K562 (cell line): ENCODE data around the gene TMA7B. TPM values are rescaled to one million over a fixed set of nuclear protein-coding genes. Genes with fewer than 3 reads are reported as not detected.

Experiments
- ATAC-seq: fragments of 200-7000 bp; cut with Tn5 transposase; 3 replicates; pipeline ENCODE4 v1.9.1; 2020; ENCODE audit warnings: moderate library complexity
- BruUV-seq: library from RNA; stranded (reverse); fragments of 400-500 nt; replicated peaks from 2 replicates; lab custom pipeline; 2021; lab: Mats Ljungman, UMichigan
- CTCF ChIA-PET: fragments of 300-600 bp; formaldehyde crosslinking; extraction: SDS; loops from one replicate; lab custom pipeline; 2021; ENCODE audit warnings: low intra/inter-chr PET ratio; lab: Yijun Ruan, JAX
- POLR2A ChIA-PET: fragments of 300-600, 350-650 bp; sonication (Branson Sonifier 250); formaldehyde crosslinking; extraction: SDS; loops from one replicate; lab custom pipeline; 2021; ENCODE audit warnings: antibody characterized with exemption, inconsistent platforms; lab: Yijun Ruan, JAX
- DNase-seq, 4 experiments: peaks; one replicate each; pipeline versions ENCODE4 v3.0.0 to v3.0.0-alpha.2; 2011 to 2018; ENCODE audit warnings: low spot score in 3 of 4, mixed read lengths in 3 of 4; ENCODE audit errors: extremely low read depth in 1 of 4
- FAIRE-seq: peaks from 2 replicates; lab custom pipeline; 2011; peaks lifted over from hg19 to GRCh38; lab: Jason Lieb, UNC
- H2AFZ ChIP-seq: 2 replicates; pipeline ENCODE4 v1.6.0; 2011; ENCODE audit warnings: low read depth, low read length, control low read depth, inconsistent platforms
- H3K27ac ChIP-seq: fragments of 200-600 bp; 3 replicates; pipeline ENCODE4 v1.8.0; 2011; ENCODE audit warnings: low read depth, mild to moderate bottlenecking, control low read depth, inconsistent platforms, low read length, moderate library complexity, mixed read lengths; ENCODE audit errors: extremely low read depth
- H3K27me3 ChIP-seq, 2 experiments: fragments of 300-600 bp in 1 of 2; 2 replicates in 1 of 2; 3 replicates in 1 of 2; pipeline versions ENCODE4 v1.6.0 to v1.8.0; 2011; ENCODE audit warnings: inconsistent platforms in 2 of 2, low read length in 2 of 2, mild to moderate bottlenecking in 1 of 2, mixed read lengths in 1 of 2, moderate library complexity in 1 of 2; ENCODE audit not compliant: control insufficient read depth in 2 of 2, insufficient read depth in 2 of 2
- H3K36me3 ChIP-seq: fragments of 300-600 bp; 3 replicates; pipeline ENCODE4 v1.8.0; 2011; ENCODE audit warnings: mild to moderate bottlenecking, low read length, inconsistent platforms; ENCODE audit not compliant: control insufficient read depth, insufficient read depth
- H3K4me1 ChIP-seq, 2 experiments: fragments of 200-600 bp in 1 of 2; replicated peaks in 1 of 2; 2 replicates in 1 of 2; 3 replicates in 1 of 2; pipeline versions ENCODE4 v1.5.1 to v1.8.0; 2011; ENCODE audit warnings: inconsistent platforms in 2 of 2, low read length in 2 of 2, mild to moderate bottlenecking in 1 of 2, mixed read lengths in 1 of 2, moderate library complexity in 1 of 2; ENCODE audit not compliant: control insufficient read depth in 2 of 2, insufficient read depth in 2 of 2
- H3K4me2 ChIP-seq: 2 replicates; pipeline ENCODE4 v1.6.1; 2011; ENCODE audit warnings: low read length, control low read depth, inconsistent platforms, mixed read lengths; ENCODE audit not compliant: insufficient read depth
- H3K4me3 ChIP-seq: fragments of 200-600 bp; sonication (generic), shearing (Covaris generic); 2 replicates; pipeline ENCODE4 v1.5.1; 2016; ENCODE audit warnings: control low read depth, inconsistent platforms
- H3K79me2 ChIP-seq: fragments of 200-600 bp; 3 replicates; pipeline ENCODE4 v1.8.0; 2011; ENCODE audit warnings: low read length, inconsistent platforms; ENCODE audit not compliant: control insufficient read depth, insufficient read depth
- H3K9ac ChIP-seq, 2 experiments: 2 replicates each; pipeline versions ENCODE4 v1.6.0 to v1.6.1; 2011; ENCODE audit warnings: low read depth in 2 of 2, low read length in 2 of 2, control low read depth in 1 of 2, inconsistent platforms in 1 of 2, mild to moderate bottlenecking in 1 of 2, mixed read lengths in 1 of 2; ENCODE audit not compliant: insufficient read depth in 1 of 2
- H3K9me1 ChIP-seq: one replicate; pipeline ENCODE4 v1.6.0; 2011; ENCODE audit warnings: inconsistent platforms, mild to moderate bottlenecking, low read length, moderate library complexity; ENCODE audit not compliant: control insufficient read depth, insufficient read depth
- H3K9me3 ChIP-seq: replicated peaks from 2 replicates; pipeline ENCODE4 v1.5.1; 2011; ENCODE audit warnings: low read depth, low read length, inconsistent platforms; ENCODE audit not compliant: control insufficient read depth, insufficient read depth
- H4K20me1 ChIP-seq: replicated peaks from 2 replicates; pipeline ENCODE4 v1.6.1; 2011; ENCODE audit warnings: low read length, inconsistent platforms, mixed read lengths; ENCODE audit not compliant: control insufficient read depth, insufficient read depth
- CXXC5 ChIP-seq: fragments of 250-450 bp; sonication (Bioruptor Pico); IDR thresholded peaks from 2 replicates; pipeline ENCODE4 v1.8.0; 2022; ENCODE audit warnings: inconsistent platforms, mild to moderate bottlenecking, moderate library complexity
- ETV5 ChIP-seq: sonication (generic); formaldehyde crosslinking; IDR thresholded peaks from 2 replicates; pipeline ENCODE4 v1.4.0; 2020; ENCODE audit warnings: low read depth, mild to moderate bottlenecking, missing genetic modification reagents
- HSF4 ChIP-seq: fragments of 250-450 bp; sonication (Bioruptor Pico); IDR thresholded peaks from 2 replicates; pipeline ENCODE4 v2.1.2; 2022; ENCODE audit warnings: mild to moderate bottlenecking, moderate library complexity, borderline replicate concordance
- JUND ChIP-seq, 2 experiments: IDR thresholded peaks; 2 replicates in 1 of 2; 3 replicates in 1 of 2; pipeline ENCODE4 v1.6.1; 2011; ENCODE audit warnings: borderline replicate concordance in 2 of 2, low read depth in 2 of 2, low read length in 2 of 2, improper control_type of control experiment in 1 of 2, missing biosample characterization in 1 of 2, missing genetic modification characterization in 1 of 2, missing genetic modification reagents in 1 of 2
- MBD2 ChIP-seq: sonication (generic); IDR thresholded peaks from 2 replicates; pipeline ENCODE4 v1.6.1; 2016; ENCODE audit warnings: low read depth, borderline replicate concordance
- MCM3 ChIP-seq: fragments of 450-650 bp; IDR thresholded peaks from 2 replicates; pipeline ENCODE4 v1.6.1; 2016
- MNT ChIP-seq, 2 experiments: fragments of 450-650 bp; conservative IDR thresholded peaks; 2 replicates each; pipeline ENCODE4 v1.6.1; 2017; ENCODE audit warnings: mild to moderate bottlenecking in 2 of 2, moderate library complexity in 2 of 2
- NCOA6 ChIP-seq: fragments of 450-650 bp; IDR thresholded peaks from 2 replicates; pipeline ENCODE4 v1.6.1; 2017; ENCODE audit warnings: mild to moderate bottlenecking
- SMAD3 ChIP-seq: fragments of 450-650 bp; formaldehyde crosslinking; conservative IDR thresholded peaks from 2 replicates; pipeline ENCODE4 v1.4.0; 2020; ENCODE audit warnings: mild to moderate bottlenecking
- SOX6 ChIP-seq: fragments of 450-650 bp; IDR thresholded peaks from 2 replicates; pipeline ENCODE4 v1.6.1; 2014; ENCODE audit warnings: mild to moderate bottlenecking
- VEZF1 ChIP-seq: fragments of 200-800 bp; sonication (Bioruptor generic); IDR thresholded peaks from 2 replicates; pipeline ENCODE4 v1.6.1; 2017; ENCODE audit warnings: missing genetic modification characterization, missing compliant biosample characterization
- ZKSCAN1 ChIP-seq: fragments of 150-350 bp; IDR thresholded peaks from 2 replicates; pipeline ENCODE4 v1.6.1; 2016; ENCODE audit warnings: low read depth, low read length
- ZNF586 ChIP-seq: fragments of 450-650 bp; formaldehyde crosslinking; conservative IDR thresholded peaks from 2 replicates; pipeline ENCODE4 v1.4.0; 2020; ENCODE audit warnings: mild to moderate bottlenecking, moderate library complexity
- ZNF707 ChIP-seq: fragments of 250-450 bp; sonication (Bioruptor Pico); conservative IDR thresholded peaks from 2 replicates; pipeline ENCODE4 v1.8.0; 2022; ENCODE audit warnings: inconsistent platforms, mild to moderate bottlenecking, moderate library complexity
- ZNF766 ChIP-seq: fragments of 200-800 bp; sonication (Bioruptor generic); conservative IDR thresholded peaks from 2 replicates; pipeline ENCODE4 v1.6.1; 2016; ENCODE audit warnings: missing genetic modification characterization, missing compliant biosample characterization
- WGBS: fragments of 100-300 bp; shearing (Covaris generic); methylation state at CpG from one replicate; pipeline ENCODE4 v1.1.6; 2016; ENCODE audit warnings: low coverage, mixed read lengths; ENCODE audit not compliant: insufficient coverage; ENCODE audit errors: missing lambda C conversion rate; 5-methylcytosine and 5-hydroxymethylcytosine counted together
- in situ Hi-C: fragments of 300-500 bp; cut with MboI; formaldehyde crosslinking; loops from 4 replicates; pipeline ENCODE4 v1.15.0; 2018; ENCODE audit warnings: inconsistent platforms, mixed read lengths
- intact Hi-C: fragments of 100-400 bp; cut with micrococcal nuclease; formaldehyde crosslinking; loops from 2 replicates; pipeline ENCODE4 v1.14.2; 2022
- polyA plus RNA-seq, 8 experiments: library from polyadenylated mRNA; depleted of rRNA in 4 of 8; stranded (reverse) in 5 of 8; unstranded in 3 of 8; fragments of >200 nt; fragmentation: Nextera tagmentation in 2 of 8; fragmentation: Illumina TruSeq in 1 of 8; extraction: Ambion mirVana in 2 of 8; extraction: Trizol in 1 of 8; gene quantifications; 2 replicates each; pipeline versions ENCODE4 v1.2.1 to v1.2.3, GENCODE V29; 2011 to 2014; ENCODE audit warnings: inconsistent platforms in 1 of 8, missing spikeins in 1 of 8
- total RNA-seq, 7 experiments: library from RNA; depleted of rRNA in 6 of 7; stranded (reverse); fragments of >200 nt in 6 of 7; fragmentation: Illumina TruSeq in 2 of 7; extraction: Trizol in 2 of 7; gene quantifications; 2 replicates each; pipeline versions ENCODE4 v1.2.1 to v1.2.3, GENCODE V29; 2011 to 2021; ENCODE audit warnings: low replicate concordance in 1 of 7

The TMA7B gene
- total and polyA plus RNA-seq, 9 of the 15 experiments (the other 6 are each of a cell fraction or from before 2014, with no cell fraction given): 5.6 to 14.2 (median 11.8) TPM

GRCh38 chr22:39967103-39967829 is 7.1 kb downstream of the TMA7B start:
- DNase-seq: peak in 1 of 4 experiments; percentile 44
- Histone ChIP-seq H3K4me1 (peaks cover 12 to 33% of the 10 kb centered on the region in 2 experiments), H3K4me2 (peak overlapping the region; percentile 21), H4K20me1 (no peaks in the 10 kb centered on the region), H2AFZ (no peak overlapping the region), H3K9me3 (no peaks in the 10 kb centered on the region), H3K9me1 (no peaks in the 10 kb centered on the region), H3K9ac (peak overlapping the region in 1 of 2 experiments; percentile 50; a peak in 2 of 4 replicates), H3K27ac (peak overlapping the region; percentile 72), H3K79me2 (peaks cover 2% of the 10 kb centered on the region; the same call in 1 of the 3 replicates), H3K27me3 (no peaks in the 10 kb centered on the region), H3K4me3 (no peak overlapping the region), H3K36me3 (peaks cover 98% of the 10 kb centered on the region)
- 37% methylated on average over 8 of the region's 9 CpGs for WGBS
- intact Hi-C loops (no loop called here), in situ Hi-C loops (no loop called here)
- no peak; the same call in 2 of the 3 replicates for ATAC-seq
- ChIA-PET POLR2A (interaction anchor here (0.6 to 3.3 kb wide), 5 partner anchors 9 to 400 kb away, joined by 3 to 12 read pairs (median 4); no protein-coding TSS in a partner anchor), CTCF (no interaction called here)
- BruUV-seq: no TSS peak
- FAIRE-seq: peak; percentile 11
- TF ChIP-seq JUND (IDR thresholded peaks at IDR 0.05; ENCODE audit: borderline replicate concordance, low read depth, low read length): peak; percentile 41; the same call in 1 of the 2 replicates
- peak; percentile 46; the same call in 1 of the 3 replicates for TF ChIP-seq JUND (tag; IDR thresholded peaks at IDR 0.05; ENCODE audit: borderline replicate concordance, low read depth, low read length)
- TF ChIP-seq CXXC5 (CRISPR knock-in tag): 0 out of 2 replicates have a peak, but pooled peaks have one; percentile 22
- TF ChIP-seq ZNF586 (CRISPR knock-in tag): no peak
- no peak for TF ChIP-seq ZNF707 (CRISPR knock-in tag)
- no peak for TF ChIP-seq ZKSCAN1
- TF ChIP-seq HSF4 (CRISPR knock-in tag): peak; percentile 58; the same call in 1 of the 2 replicates
- TF ChIP-seq MCM3: no peak
- peak; percentile 61; the same call in 1 of the 2 replicates for TF ChIP-seq SMAD3 (CRISPR knock-in tag)
- peak; percentile 89 for TF ChIP-seq SOX6
- no peak for TF ChIP-seq ETV5 (CRISPR knock-in tag)
- TF ChIP-seq MNT (conservative IDR thresholded peaks at IDR 0.05): peak in 1 of 2 experiments; percentile 37; a peak in 2 of 4 replicates
- TF ChIP-seq ZNF766 (CRISPR knock-in tag): peak; percentile 78
- TF ChIP-seq MBD2: 0 out of 2 replicates have a peak, but pooled peaks have one; percentile 27
- TF ChIP-seq NCOA6: no peak
- 0 out of 2 replicates have a peak, but pooled peaks have one; percentile 45 for TF ChIP-seq VEZF1 (CRISPR knock-in tag)
